ENCODE measurements around the gene BMPR1A. TPM values are rescaled to one million over a fixed set of nuclear protein-coding genes. Genes with fewer than 3 reads are reported as not detected.

The BMPR1A gene
- total and polyA plus RNA-seq, 2 of the 4 experiments (the other 2 are of a cell fraction): 15.9 to 93.7 TPM

- Histone ChIP-seq H2BK15ac (ENCODE audit: low read depth, low read length) (no peak overlapping the region), H3K4me3 (ENCODE audit: insufficient read depth, low read depth, low read length) (no peak overlapping the region), H3K9me3 (ENCODE audit: control insufficient read depth, insufficient read depth, low read length) (no peaks in the 10 kb centered on the region), H4K91ac (ENCODE audit: insufficient read depth, low read depth, low read length) (no peak overlapping the region), H3K9me1 (ENCODE audit: insufficient read depth, low read length) (peaks cover 8% of the 10 kb centered on the region), H2AK5ac (ENCODE audit: low read depth, low read length) (no peak overlapping the region), H3K36me3 (ENCODE audit: control insufficient read depth, insufficient read depth, low read length) (no peaks in the 10 kb centered on the region), H4K5ac (ENCODE audit: low read depth, low read length) (no peak overlapping the region), H3K56ac (ENCODE audit: extremely low read depth, insufficient read depth, low read length) (no peak overlapping the region), H4K8ac (ENCODE audit: low read depth in 2 of 2, low read length in 2 of 2) (no peak overlapping the region), H3K18ac (ENCODE audit: low read depth, low read length) (no peak overlapping the region), H2BK5ac (ENCODE audit: low read depth, low read length, poor library complexity, severe bottlenecking) (no peak overlapping the region), H3K9ac (ENCODE audit: low read depth, low read length) (no peak overlapping the region), H3K27me3 (ENCODE audit: control insufficient read depth, insufficient read depth, low read length) (no peaks in the 10 kb centered on the region), H4K20me1 (ENCODE audit: insufficient read depth, low read length) (peaks cover 37% of the 10 kb centered on the region), H3K4ac (ENCODE audit: low read depth, low read length) (no peak overlapping the region), H2AFZ (replicated peaks; ENCODE audit: low read length, poor library complexity) (no peak overlapping the region), H3K79me1 (ENCODE audit: low read depth in 1 of 2, low read length in 2 of 2) (peaks cover 49 to 70% of the 10 kb centered on the region in 2 experiments), H3K4me1 (ENCODE audit: control insufficient read depth, insufficient read depth, low read length) (peaks cover 10% of the 10 kb centered on the region), H3K23ac (ENCODE audit: low read depth, low read length) (no peak overlapping the region), H2BK20ac (ENCODE audit: low read depth, low read length) (no peak overlapping the region), H3K14ac (replicated peaks; ENCODE audit: low read depth, low read length) (no peak overlapping the region), H2AK9ac (replicated peaks; ENCODE audit: low read depth, low read length, poor library complexity) (no peak overlapping the region), H3K4me2 (ENCODE audit: low read depth, low read length) (no peak overlapping the region), H3K27ac (ENCODE audit: insufficient read depth, low read length) (no peak overlapping the region), H2BK120ac (ENCODE audit: low read depth, low read length) (no peak overlapping the region)
- TF ChIP-seq, protein P1, sequence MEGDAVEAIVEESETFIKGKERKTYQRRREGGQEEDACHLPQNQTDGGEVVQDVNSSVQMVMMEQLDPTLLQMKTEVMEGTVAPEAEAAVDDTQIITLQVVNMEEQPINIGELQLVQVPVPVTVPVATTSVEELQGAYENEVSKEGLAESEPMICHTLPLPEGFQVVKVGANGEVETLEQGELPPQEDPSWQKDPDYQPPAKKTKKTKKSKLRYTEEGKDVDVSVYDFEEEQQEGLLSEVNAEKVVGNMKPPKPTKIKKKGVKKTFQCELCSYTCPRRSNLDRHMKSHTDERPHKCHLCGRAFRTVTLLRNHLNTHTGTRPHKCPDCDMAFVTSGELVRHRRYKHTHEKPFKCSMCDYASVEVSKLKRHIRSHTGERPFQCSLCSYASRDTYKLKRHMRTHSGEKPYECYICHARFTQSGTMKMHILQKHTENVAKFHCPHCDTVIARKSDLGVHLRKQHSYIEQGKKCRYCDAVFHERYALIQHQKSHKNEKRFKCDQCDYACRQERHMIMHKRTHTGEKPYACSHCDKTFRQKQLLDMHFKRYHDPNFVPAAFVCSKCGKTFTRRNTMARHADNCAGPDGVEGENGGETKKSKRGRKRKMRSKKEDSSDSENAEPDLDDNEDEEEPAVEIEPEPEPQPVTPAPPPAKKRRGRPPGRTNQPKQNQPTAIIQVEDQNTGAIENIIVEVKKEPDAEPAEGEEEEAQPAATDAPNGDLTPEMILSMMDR (conservative IDR thresholded peaks at IDR 0.05; ENCODE audit: low read depth, low read length): no peak
- no peak for TF ChIP-seq CEBPB (IDR thresholded peaks at IDR 0.05; ENCODE audit: low read depth, low read length)
- TF ChIP-seq, protein P2, sequence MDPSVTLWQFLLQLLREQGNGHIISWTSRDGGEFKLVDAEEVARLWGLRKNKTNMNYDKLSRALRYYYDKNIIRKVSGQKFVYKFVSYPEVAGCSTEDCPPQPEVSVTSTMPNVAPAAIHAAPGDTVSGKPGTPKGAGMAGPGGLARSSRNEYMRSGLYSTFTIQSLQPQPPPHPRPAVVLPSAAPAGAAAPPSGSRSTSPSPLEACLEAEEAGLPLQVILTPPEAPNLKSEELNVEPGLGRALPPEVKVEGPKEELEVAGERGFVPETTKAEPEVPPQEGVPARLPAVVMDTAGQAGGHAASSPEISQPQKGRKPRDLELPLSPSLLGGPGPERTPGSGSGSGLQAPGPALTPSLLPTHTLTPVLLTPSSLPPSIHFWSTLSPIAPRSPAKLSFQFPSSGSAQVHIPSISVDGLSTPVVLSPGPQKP (IDR thresholded peaks at IDR 0.05; ENCODE audit: borderline replicate concordance, low read depth, low read length): no peak
- no peak for TF ChIP-seq MAZ (IDR thresholded peaks at IDR 0.05; ENCODE audit: borderline replicate concordance, low read depth, low read length)
- TF ChIP-seq CHD1 (IDR thresholded peaks at IDR 0.05; ENCODE audit: low read depth, low read length): no peak
- no peak for TF ChIP-seq BHLHE40 (IDR thresholded peaks at IDR 0.05; ENCODE audit: low read depth, low read length)
- TF ChIP-seq, protein P3, sequence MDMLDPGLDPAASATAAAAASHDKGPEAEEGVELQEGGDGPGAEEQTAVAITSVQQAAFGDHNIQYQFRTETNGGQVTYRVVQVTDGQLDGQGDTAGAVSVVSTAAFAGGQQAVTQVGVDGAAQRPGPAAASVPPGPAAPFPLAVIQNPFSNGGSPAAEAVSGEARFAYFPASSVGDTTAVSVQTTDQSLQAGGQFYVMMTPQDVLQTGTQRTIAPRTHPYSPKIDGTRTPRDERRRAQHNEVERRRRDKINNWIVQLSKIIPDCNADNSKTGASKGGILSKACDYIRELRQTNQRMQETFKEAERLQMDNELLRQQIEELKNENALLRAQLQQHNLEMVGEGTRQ (IDR thresholded peaks at IDR 0.05; ENCODE audit: low read depth, low read length): no peak
- TF ChIP-seq RCOR1 (IDR thresholded peaks at IDR 0.05; ENCODE audit: insufficient replicate concordance, low read length): no peak
- no peak for TF ChIP-seq SMC3 (IDR thresholded peaks at IDR 0.05; ENCODE audit: low read depth, low read length)
- TF ChIP-seq NFE2L2 (IDR thresholded peaks at IDR 0.05; ENCODE audit: low read depth, low read length): no peak
- no peak for TF ChIP-seq MXI1 (IDR thresholded peaks at IDR 0.05; ENCODE audit: borderline replicate concordance, low read depth, low read length)
- no peak for TF ChIP-seq RFX5 (IDR thresholded peaks at IDR 0.05; ENCODE audit: low read depth, low read length)
- TF ChIP-seq FOS (IDR thresholded peaks at IDR 0.05; ENCODE audit: low read depth, low read length): no peak
- no peak for TF ChIP-seq POLR2A (IDR thresholded peaks at IDR 0.05; ENCODE audit: low read depth, low read length)
- intact Hi-C loops (cut with micrococcal nuclease) (no loop called here), dilution Hi-C loops (cut with HindIII; ENCODE audit: low sequenced_read_pairs, unreplicated experiment) (no loop called here), in situ Hi-C loops (cut with MboI; ENCODE audit: low sequenced_read_pairs) (no loop called here)
- 50% methylated on average over 1 of the region's 4 CpGs; no CpG with 5 or more reads in 1 of the 2 experiments for WGBS, 2 experiments (ENCODE audit: extremely low coverage in 2 of 2, insufficient read length in 1 of 2)
- ATAC-seq (ENCODE audit: low read depth): no peak
- BruUV-seq (replicated peaks): no TSS peak
- POLR2A ChIA-PET (ENCODE audit: unreplicated experiment): no interaction called here
- no peak for DNase-seq
- CTCF ChIA-PET: no interaction called here
These were observed 56.7 kb downstream of the BMPR1A start for GRCh38 chr10:86813101-86813500.
